ENCODE measurements around the gene LITAF.
"Not testable (repeated sequence)": the region's sequence is repeated elsewhere in the genome, so short reads cannot be mapped to it uniquely, and the experiment has no call there.

The LITAF gene

GRCh38 chr16:11515540-11516430 is 70.9 kb downstream of the LITAF start:
- Histone ChIP-seq H3K4me3 (replicated peaks; ENCODE audit: insufficient read depth, low read length) (no peak overlapping the region), H3K27ac (replicated peaks) (no peak overlapping the region), H3K27me3 (ENCODE audit: insufficient read depth, poor library complexity, severe bottlenecking) (no peaks in the 10 kb centered on the region)
- no peak for TF ChIP-seq POLR2AphosphoS5 (IDR thresholded peaks at IDR 0.05; ENCODE audit: low read depth)
- no peak for TF ChIP-seq GABPA (IDR thresholded peaks at IDR 0.05; ENCODE audit: low read depth)
- no peak for TF ChIP-seq REST (IDR thresholded peaks at IDR 0.05; ENCODE audit: insufficient replicate concordance, low read depth)
- TF ChIP-seq CTCF (IDR thresholded peaks at IDR 0.05; ENCODE audit: insufficient read depth, low read length) = no peak
- TF ChIP-seq SPI1 (IDR thresholded peaks at IDR 0.05; ENCODE audit: borderline replicate concordance, low read depth) = no peak
- no peak for DNase-seq (ENCODE audit: low read depth in 1 of 2, low spot score in 1 of 2)

GRCh38 chr16:11514283-11514682 is 72.4 kb downstream of the LITAF start:
- Histone ChIP-seq H3K4me3 (replicated peaks; ENCODE audit: insufficient read depth, low read length) (no peak overlapping the region), H3K27ac (replicated peaks) (no peak overlapping the region), H3K27me3 (ENCODE audit: insufficient read depth, poor library complexity, severe bottlenecking) (no peaks in the 10 kb centered on the region)
- no peak for DNase-seq (ENCODE audit: low read depth in 1 of 2, low spot score in 1 of 2)
- TF ChIP-seq REST (IDR thresholded peaks at IDR 0.05; ENCODE audit: insufficient replicate concordance, low read depth) = no peak
- TF ChIP-seq POLR2AphosphoS5 (IDR thresholded peaks at IDR 0.05; ENCODE audit: low read depth) = no peak
- TF ChIP-seq GABPA (IDR thresholded peaks at IDR 0.05; ENCODE audit: low read depth) = no peak
- no peak for TF ChIP-seq SPI1 (IDR thresholded peaks at IDR 0.05; ENCODE audit: borderline replicate concordance, low read depth)
- no peak for TF ChIP-seq CTCF (IDR thresholded peaks at IDR 0.05; ENCODE audit: insufficient read depth, low read length)

- DNase-seq (ENCODE audit: low read depth in 1 of 2, low spot score in 1 of 2); H3K27ac ChIP-seq (replicated peaks); H3K4me3 ChIP-seq (replicated peaks; ENCODE audit: insufficient read depth, low read length); H3K27me3 ChIP-seq (ENCODE audit: insufficient read depth, poor library complexity, severe bottlenecking): not testable (repeated sequence)
Observed at GRCh38 chr16:11513366-11513765, 73.4 kb downstream of the LITAF start.

- Histone ChIP-seq H3K27ac (replicated peaks) (no peak overlapping the region), H3K27me3 (ENCODE audit: insufficient read depth, poor library complexity, severe bottlenecking) (no peaks in the 10 kb centered on the region), H3K4me3 (replicated peaks; ENCODE audit: insufficient read depth, low read length) (no peak overlapping the region)
- TF ChIP-seq SPI1 (IDR thresholded peaks at IDR 0.05; ENCODE audit: borderline replicate concordance, low read depth) (no peak), CTCF (IDR thresholded peaks at IDR 0.05; ENCODE audit: insufficient read depth, low read length) (no peak), GABPA (IDR thresholded peaks at IDR 0.05; ENCODE audit: low read depth) (no peak), POLR2AphosphoS5 (IDR thresholded peaks at IDR 0.05; ENCODE audit: low read depth) (no peak), REST (IDR thresholded peaks at IDR 0.05; ENCODE audit: insufficient replicate concordance, low read depth) (no peak)
- no peak for DNase-seq (ENCODE audit: low read depth in 1 of 2, low spot score in 1 of 2)
Observed at GRCh38 chr16:11511801-11512200, 74.9 kb downstream of the LITAF start.
